GM21528 (cell line): ENCODE results near the gene SV2B.

ENCODE experiments used
- ATAC-seq: cut with Tn5 transposase; IDR thresholded peaks from one replicate; pipeline ENCODE4 v1.9.1; 2021; ENCODE audit warnings: mild to moderate bottlenecking, moderate library complexity; ENCODE audit not compliant: unreplicated experiment, low FRiP score

The SV2B gene

DNA sequence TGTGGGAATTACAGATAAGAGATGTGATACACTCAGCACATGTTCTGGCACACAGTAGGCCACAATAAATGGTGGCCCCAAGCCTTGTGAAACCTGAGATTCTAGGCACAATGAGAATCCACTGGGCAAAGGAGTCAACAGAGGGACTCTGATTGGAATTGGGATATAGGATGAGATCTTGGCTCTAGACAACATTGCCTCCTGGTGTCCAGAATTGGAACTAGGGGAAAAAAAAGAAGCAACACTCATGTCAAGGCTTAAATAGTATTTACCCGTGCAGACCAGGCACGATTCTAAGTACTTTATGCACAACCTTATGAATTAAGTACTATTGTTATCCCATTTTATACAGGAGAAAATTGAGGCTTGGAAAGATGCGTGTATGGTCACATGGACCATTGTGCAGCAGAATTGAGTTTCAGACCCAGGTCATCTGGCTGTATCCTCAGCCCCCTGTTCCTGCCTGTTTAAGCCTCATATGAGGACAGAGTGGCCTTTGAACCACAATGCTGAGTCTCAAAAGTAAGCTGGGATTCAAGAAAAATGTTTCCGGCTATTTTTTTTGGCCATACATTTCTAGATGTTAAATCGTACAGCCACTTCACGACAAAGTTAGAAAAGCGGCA is 124.8 kb downstream of the SV2B start:
- no peak for ATAC-seq

DNA sequence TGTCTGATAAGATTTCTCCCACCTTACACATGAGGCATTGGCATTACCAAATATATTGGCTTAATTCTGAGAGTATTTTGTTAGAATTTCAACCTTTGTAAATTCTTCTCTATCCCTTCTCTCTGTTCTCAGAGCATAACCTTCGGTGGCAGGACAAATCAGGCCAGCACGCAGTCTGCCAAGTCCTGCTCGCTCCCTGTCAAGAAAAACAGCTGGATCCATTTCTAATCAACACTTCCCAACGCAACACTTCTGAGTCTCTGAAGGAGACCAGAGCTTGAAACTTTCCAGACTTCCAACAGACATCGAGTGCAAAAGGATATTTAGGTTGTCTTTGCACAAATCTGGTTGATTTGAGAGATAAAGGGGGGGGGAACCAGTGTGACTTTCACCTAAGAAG is 125.7 kb downstream of the SV2B start:
- no peak for ATAC-seq

DNA sequence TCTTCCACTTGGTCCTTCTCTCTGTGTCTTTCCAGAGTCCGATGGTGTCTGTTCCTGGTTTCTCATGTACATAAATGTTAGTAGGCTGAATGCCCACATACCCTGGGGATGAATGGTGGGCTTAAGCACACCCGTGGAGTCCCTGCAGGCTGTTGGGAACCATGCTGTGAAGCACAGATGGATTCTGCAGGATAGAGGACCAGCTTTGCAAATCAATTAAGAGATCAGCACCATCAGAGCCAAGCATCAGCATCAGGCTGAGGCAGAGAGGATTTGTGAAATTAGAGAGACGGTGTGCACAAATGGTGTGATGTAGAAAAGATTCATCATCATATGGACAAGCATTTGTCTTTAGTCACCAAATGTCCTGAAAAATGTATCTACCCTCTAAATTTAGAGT is 127.1 kb downstream of the SV2B start:
- ATAC-seq = no peak

DNA sequence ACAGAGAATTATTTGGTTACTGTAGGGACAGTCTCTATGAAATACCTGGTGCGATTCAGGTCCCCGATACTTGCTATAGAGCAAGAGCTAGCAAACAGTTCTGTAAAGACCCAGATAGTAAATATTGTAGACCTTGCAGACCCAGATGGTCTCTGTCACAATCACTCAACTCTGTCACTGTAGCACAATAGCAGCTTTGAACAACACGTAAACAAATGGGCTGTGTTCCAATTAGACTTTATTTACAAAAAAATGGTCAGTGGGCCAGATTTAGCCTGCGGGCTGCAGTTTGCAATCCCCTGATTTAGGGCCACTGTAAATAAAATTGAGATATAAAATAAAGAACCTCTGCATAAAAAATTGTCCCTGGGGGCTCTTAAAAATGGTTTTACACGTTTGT is 127.7 kb downstream of the SV2B start:
- ATAC-seq = no peak

DNA sequence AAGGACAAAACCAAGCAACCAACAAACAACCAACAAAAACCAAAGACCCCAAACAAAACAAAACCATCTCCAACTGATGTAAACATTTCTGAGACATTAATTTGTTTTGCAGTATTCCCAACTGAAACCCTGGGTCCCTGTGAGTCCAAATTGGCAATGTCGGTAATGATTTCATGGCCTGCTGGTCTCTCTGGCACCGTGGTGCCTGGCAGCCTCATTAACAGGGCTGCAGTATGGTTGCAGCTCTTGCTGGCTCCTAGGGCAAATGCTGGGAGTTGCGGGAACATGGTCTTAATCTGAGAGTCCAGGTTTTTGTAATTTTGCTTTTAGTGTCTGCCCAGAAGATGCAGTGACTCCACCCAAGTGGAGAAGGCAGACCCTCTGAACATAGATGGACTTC is 128.3 kb downstream of the SV2B start:
- no peak for ATAC-seq

DNA sequence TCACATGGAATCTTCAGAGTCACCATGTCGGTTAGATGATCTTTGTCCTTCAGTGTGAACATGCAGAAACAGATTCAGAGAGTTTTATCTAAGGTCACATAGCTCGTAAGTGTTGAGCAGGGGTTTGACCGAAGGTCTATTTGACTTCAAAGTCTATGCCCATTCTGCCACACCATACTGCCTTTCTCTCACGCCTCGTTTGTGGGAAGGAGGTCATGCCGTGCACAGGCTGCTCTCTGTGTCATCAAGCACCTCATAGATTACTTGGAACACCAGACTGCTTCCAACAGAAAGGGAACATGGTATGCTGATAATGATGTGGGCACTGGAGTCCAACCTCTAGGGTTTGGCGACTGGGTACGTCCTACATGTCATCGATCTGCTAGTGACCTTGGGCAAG is 128.8 kb downstream of the SV2B start:
- ATAC-seq = no peak

DNA sequence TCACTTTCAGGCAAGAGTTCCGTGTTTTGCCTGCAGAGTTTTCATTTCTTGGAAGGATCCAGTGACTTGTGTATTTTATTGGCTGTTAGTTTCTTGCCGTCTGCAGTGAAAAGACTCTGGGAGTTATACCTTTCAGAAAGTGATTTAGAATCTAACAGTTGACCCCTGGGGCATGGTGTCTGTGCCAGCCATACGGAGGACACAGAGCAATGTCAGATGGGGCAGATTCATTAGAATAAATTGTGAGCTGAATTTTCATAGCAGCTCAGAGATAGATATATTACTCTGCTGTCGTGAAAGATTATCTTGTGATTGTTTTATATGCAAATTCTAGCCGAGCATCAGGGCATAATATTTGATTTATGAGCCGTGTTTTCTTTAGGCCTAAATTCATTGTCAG is 131.6 kb downstream of the SV2B start:
- ATAC-seq = no peak

DNA sequence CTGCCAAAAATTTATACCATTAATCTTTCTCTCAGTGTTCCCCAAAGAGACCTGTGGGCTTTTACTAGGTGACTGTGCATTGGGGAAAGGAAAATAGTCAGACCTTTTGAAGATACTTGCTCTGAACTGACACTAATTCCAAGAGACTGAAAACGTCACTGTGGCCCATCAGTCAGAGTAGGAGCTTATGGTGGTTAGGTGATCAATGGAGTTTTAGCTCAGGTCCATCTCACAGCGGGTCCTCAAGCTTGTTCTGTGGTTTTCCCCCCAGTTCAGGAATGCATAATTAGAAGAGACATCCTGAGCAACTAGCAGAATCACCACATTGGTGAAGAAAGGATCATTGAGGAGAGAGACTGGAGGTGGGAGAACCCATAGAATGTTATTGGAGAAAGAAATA is 134.7 kb downstream of the SV2B start:
- ATAC-seq = no peak

DNA sequence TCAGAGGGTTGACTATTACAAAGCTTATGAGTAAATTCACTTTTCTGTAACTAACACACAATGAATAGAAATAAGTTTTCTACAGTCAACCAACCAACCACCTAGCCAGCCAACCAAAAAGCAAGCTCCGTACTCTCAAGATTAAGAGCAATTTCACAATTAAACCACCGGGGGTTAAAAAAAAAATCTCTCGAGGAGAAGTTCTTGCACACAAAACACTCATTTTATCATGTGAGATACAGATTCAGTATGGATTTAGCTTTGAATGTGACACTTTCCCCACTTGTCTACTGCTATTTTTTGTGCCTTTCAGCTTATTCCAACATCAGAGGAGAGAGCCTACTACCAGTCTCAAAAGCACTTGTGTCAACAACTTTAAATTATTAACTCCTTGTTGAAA is 135.3 kb downstream of the SV2B start:
- no peak for ATAC-seq

DNA sequence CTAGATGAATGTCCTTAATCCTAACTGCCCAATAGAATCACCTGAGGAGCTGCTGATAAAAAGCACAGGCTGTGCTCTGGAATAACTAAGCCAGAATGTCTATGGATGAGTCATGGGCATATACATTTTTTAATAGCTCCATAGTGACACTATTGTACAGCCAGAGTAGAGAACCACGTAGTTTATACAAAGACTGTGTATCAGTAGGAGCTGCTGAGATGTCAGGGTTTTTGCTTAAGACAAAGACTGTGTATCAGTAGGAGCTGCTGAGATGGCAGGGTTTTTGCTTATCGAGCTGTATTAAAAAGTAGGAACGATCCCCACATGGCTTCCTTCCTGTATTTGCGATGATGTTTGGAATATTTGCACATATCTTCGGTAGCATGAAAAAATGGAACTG is 137.4 kb downstream of the SV2B start:
- no peak for ATAC-seq

DNA sequence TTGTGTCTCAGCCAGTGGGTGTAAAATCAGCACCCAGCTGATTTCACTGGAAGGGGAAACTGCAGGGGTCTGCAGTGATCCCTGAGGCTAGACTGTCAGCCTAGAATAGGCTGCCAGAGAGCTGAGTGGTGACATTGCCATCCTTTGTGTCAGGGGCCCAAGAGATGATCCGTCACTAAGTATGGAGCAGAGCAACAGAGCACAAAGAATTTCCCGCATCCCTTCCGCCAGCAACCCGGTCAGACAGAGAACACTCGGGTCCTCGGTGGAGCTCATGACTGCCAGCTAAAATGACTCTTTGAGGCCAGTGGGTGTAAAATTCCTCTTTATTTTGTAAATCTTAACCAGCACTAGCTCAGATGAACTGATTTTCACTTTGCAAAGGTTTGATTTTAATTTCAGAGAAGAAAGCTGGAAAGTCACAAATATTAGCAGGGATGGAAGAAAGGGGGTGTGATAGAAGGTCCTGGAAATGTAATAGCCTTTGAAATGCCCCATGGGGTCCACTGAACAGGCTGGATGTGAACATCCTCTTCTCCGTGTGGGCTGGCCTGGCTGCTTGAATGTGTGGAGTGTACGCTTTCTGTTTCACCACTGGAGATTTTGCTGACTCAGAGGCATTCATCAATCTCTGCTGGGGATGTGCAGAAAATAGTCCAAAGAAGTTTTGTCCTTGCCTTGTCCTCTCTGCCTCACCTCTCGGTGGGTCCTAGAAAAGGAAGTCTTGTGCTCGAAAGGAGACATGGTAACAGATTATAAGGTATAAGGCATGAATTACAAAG is 138.8 kb downstream of the SV2B start:
- no peak for ATAC-seq

DNA sequence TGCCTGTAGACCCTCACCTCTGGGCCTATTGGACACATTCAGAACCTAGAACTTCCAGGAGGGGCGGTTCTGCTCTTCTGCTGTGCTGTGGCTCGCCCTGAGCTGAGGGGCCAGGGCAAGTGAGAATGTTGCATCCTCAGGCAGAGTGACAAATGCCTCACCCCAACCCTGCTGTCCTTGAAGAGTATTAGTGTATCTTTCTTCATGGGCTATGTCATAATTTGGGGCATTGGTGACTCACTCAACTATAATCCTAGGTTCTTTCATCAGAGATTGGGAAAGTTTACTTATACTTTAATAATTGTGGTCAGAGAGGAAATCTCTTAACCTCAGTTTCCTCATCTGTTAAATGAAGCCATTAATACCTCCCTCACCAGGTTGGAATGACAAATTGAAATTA is 143.8 kb downstream of the SV2B start:
- no peak for ATAC-seq

DNA sequence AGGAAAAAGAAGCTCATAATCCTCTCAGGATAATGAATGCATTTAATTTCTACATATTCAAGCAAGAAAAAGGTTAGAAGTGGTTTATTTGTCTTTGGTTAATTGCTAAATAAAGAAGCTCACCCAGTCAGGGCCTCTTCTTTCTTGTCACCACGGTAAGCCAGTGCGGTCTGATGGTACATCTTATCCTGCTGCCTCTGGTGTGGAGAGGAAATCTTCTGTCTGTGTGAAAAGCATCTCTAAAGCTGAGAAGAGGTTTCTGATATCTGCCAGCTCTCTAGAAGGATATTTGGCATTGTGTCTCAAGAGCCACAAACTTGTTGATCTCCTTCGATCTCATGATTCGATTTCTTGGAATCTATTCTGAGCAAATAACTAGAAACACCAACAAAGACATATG is 144.9 kb downstream of the SV2B start:
- ATAC-seq = no peak

DNA sequence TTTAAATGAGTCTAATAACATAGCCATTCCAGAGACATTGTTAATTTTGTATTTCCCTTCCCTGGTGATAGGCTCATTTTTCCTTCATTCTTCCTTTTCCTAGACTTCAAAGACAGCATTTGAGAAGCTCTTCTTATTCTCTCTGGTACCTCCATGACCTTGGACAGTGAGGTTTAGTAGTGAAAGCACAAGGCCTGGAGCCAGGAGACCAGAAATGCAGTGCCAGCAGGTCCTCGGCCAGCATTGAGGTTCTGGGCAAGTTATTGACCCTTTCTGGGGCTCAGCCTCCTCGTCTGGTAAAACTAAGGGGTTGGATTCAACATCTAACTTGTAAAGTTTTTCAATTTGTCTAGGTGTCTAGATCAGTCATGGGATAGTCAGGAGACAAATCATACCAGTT is 146.9 kb downstream of the SV2B start:
- ATAC-seq = no peak

DNA sequence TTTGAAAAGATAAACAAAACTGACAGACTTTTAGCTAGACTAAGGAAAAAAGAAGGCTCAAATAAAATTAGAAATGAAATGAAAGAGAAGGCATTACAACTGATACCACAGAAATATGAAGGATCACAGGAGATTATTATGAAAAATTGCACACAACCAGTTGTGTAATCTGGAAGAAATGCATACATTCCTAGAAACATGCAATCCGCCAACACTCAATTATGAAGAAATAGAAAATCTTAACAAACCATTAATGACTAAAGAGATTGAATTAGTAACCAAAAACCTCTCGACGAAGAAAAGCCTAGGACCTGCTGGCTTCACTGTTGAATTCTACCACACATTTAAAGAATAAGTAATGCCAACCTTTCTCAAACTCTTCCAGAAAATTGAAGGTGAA is 149.5 kb downstream of the SV2B start:
- ATAC-seq = no peak

DNA sequence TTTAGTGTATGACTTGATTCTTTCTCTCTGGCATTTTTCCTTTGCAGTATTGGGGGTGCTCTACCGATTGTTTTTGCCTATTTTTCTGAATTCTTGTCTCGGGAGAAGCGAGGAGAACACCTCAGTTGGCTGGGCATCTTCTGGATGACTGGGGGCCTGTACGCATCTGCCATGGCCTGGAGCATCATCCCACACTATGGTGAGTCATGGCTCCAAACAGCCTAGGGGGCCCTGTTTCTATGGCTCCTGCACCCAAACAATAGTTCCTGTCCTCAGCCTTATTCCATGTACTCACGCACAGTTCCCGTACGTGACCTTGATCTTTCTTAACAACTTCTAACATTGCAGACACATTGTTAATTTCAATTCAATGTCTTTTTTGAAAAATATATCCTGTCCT is 152.3 kb downstream of the SV2B start:
- ATAC-seq = no peak

DNA sequence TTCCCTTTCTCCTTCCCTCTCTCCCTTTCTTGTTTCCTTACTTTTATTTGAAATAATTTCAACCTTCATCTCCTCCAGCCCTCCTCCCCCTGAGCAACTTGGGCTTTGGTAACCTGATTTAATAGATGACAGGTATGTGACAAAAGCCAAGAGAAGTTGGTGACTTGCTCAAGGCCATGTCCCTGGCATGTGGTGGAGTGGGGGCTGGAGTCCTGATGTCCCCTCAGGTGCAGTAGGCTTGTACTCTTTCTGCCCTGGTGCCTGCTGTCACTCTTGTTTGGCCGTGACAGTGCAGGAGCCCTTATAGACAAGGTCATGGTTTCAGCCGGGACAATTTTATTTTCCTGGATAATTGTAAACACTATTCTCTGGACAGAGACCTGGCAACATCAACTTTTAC is 152.7 kb downstream of the SV2B start:
- no peak for ATAC-seq

DNA sequence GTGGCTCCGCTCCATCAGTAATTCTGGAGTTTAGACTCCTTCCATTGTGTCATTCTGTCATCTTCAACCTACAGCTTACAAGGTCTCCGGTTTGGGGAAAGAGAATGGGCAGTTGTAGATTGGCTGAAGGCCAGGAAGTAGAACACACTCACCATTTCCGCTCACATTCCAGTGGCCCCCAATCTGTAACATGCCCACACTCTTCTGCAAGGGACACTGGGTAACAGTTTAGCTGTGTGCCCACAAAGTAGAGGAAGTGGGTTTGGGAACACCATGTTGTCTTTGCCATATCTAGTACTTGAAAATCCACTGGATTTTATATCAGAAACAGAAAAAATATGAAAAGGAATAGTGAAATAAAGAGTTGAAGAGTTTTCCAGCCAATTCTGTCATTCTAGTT is 153.5 kb downstream of the SV2B start:
- ATAC-seq = no peak

DNA sequence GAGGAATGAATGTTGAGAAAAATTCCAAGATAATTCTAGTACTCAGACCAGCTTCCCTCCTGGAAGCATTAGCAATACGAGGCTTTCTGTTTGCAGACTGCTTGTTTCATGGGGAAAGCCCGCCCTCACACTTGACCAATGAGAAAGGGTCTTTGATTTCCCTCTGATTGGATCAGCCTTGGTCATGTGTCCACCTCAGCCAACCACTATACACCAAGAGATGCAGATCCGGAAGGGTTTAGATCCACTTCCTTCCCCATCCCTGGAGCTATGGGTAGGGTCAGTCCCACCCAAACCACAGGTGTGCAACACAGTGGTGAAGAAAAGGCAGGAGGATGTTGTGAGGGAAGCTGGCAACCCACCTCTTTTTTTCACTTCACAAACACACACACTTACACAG is 154.7 kb downstream of the SV2B start:
- no peak for ATAC-seq

DNA sequence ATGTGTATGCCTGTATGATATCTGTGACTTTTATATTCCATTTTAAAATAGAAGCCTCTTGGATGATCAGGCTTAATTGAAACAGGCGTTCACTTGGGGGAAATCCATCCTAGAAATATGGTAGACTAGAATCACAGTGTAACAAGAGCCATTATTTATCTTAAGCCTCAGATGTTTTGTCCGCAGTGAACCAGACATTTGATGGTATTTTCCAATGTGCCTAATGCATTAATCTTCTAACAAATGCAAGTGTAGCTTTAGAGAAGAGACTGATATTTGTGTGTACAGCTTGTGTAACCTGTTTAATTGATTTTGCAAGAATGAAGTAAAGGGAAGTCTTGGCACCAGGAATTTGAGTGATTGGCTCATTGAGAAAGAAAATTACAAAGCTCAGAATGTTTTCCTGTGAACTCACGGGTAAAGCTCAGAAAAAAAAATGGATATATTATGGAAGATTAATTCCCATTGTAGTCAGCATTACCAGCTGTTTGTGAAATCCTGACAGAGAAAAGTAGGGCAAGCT is 155.7 kb downstream of the SV2B start:
- no peak for ATAC-seq

DNA sequence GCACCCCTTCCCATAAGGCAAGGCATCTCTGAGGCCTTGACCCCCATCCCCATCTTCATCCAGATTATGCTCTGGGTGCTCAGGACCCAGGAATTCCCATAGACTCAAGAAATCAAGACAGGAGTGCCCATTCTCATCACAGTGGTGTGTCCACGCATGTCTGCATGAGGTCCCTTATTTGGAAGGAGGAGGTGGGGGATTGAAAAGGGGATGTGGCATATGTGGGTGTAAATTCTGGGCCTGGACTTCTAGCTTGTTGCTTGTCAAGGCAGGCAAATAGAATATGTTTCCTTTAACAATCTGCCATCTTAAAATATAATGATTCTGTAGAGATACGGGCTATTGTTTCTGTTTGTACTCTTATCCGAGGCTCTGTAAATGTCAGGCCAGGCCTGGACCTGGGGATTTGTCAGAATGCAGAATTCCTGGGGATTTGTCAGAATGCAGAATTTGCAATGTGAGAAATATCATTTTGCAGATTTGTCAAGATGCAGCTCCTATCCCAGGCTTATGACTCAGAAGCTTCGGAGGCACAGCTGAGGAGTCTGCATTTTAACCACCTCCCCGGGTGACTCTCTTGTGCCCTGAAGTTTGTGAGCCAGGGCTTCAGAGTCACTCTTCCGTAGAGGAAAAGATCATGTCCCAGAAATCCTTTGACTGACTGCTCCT is 157.8 kb downstream of the SV2B start:
- no peak for ATAC-seq

DNA sequence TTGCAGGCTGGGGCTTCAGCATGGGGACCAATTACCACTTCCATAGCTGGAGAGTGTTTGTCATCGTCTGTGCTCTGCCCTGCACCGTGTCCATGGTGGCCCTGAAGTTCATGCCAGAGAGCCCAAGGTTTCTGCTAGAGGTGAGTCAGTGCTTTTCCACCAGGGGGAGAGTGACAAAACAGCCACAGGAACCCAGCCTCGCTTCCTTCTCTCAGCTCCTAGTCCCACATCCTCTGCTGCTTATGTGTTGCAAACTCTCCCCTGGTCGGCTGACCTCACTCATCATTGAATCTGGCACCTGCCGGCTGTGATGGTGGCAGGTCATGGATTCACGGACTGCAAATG is 158.3 kb downstream of the SV2B start:
- ATAC-seq = no peak
